ENCODE results near the gene MFNG. TPM values are rescaled to one million over a fixed set of nuclear protein-coding genes. Genes with fewer than 3 reads are reported as not detected.
A peak's percentile ranks its signal among the peaks of the same experiment; 100 is the strongest.

Gene MFNG
- total RNA-seq, 1 experiment from 2014 or later: 7.1 TPM

GRCh38 chr22:37491106-37491505 is 4.9 kb upstream of the MFNG start:
- DNase-seq (ENCODE audit: low read depth, low spot score) (no peak), ATAC-seq (no peak)
- no peaks in the 10 kb centered on the region for H3K9me3 ChIP-seq (ENCODE audit: control insufficient read depth, insufficient read depth, low read depth, low read length)
- ChIA-PET CTCF (interaction anchor here (0.6 kb wide), 1 partner anchor 189 kb away, joined by 3 read pairs; no protein-coding TSS in a partner anchor), POLR2A (no interaction called here)
- H3K4me1 ChIP-seq (ENCODE audit: control insufficient read depth, insufficient read depth, low read length): peaks cover 23% of the 10 kb centered on the region
- intact Hi-C loops (cut with micrococcal nuclease; ENCODE audit: unreplicated experiment) (no loop called here), in situ Hi-C loops (cut with HindIII; ENCODE audit: low pct_unique_long_range_greater_than_20kb, low sequenced_read_pairs) (no loop called here)
- H3K36me3 ChIP-seq (ENCODE audit: control insufficient read depth, insufficient read depth, low read length): no peaks in the 10 kb centered on the region
- TF ChIP-seq CTCF (IDR thresholded peaks at IDR 0.05) (no peak), REST (IDR thresholded peaks at IDR 0.05; ENCODE audit: insufficient read depth in 1 of 2, low read depth in 2 of 2, low read length in 1 of 2) (0 out of 4 replicates have a peak, but pooled peaks of 1 of the 2 experiments have one; percentile 19)
- H3K27me3 ChIP-seq (ENCODE audit: control insufficient read depth, insufficient read depth, low read length): no peaks in the 10 kb centered on the region
- no peak overlapping the region for H3K27ac ChIP-seq (ENCODE audit: low read length)
- H3K4me3 ChIP-seq (ENCODE audit: low read depth in 2 of 2, low read length in 2 of 2): no peak overlapping the region
- no TSS peak for BruUV-seq (replicated peaks)

GRCh38 chr22:37489983-37490382 is 3.8 kb upstream of the MFNG start:
- DNase-seq (ENCODE audit: low read depth, low spot score) (no peak), ATAC-seq (no peak)
- H3K36me3 ChIP-seq (ENCODE audit: control insufficient read depth, insufficient read depth, low read length): no peaks in the 10 kb centered on the region
- no peaks in the 10 kb centered on the region for H3K27me3 ChIP-seq (ENCODE audit: control insufficient read depth, insufficient read depth, low read length)
- no peaks in the 10 kb centered on the region for H3K9me3 ChIP-seq (ENCODE audit: control insufficient read depth, insufficient read depth, low read depth, low read length)
- no peak overlapping the region for H3K27ac ChIP-seq (ENCODE audit: low read length)
- H3K4me3 ChIP-seq (ENCODE audit: low read depth in 2 of 2, low read length in 2 of 2): no peak overlapping the region
- intact Hi-C loops (cut with micrococcal nuclease; ENCODE audit: unreplicated experiment): no loop called here
- TF ChIP-seq TCF7L2 (IDR thresholded peaks at IDR 0.05; ENCODE audit: low read depth, low read length) (no peak), CTCF (IDR thresholded peaks at IDR 0.05) (no peak), POLR2AphosphoS5 (IDR thresholded peaks at IDR 0.05; ENCODE audit: low read depth, low read length) (no peak), REST (IDR thresholded peaks at IDR 0.05; ENCODE audit: insufficient read depth in 1 of 2, low read depth in 2 of 2, low read length in 1 of 2) (no peak), SIN3A (IDR thresholded peaks at IDR 0.05; ENCODE audit: borderline replicate concordance, insufficient read depth, low read depth, low read length) (no peak)
- ChIA-PET POLR2A (no interaction called here), CTCF (no interaction called here)
- peaks cover 23% of the 10 kb centered on the region for H3K4me1 ChIP-seq (ENCODE audit: control insufficient read depth, insufficient read depth, low read length)
- in situ Hi-C loops (cut with HindIII; ENCODE audit: low pct_unique_long_range_greater_than_20kb, low sequenced_read_pairs): no loop called here
- BruUV-seq (replicated peaks): no TSS peak

Measured in Panc1 (cell line).